ENCODE data around the gene MESP2. TPM values are rescaled to one million over a fixed set of nuclear protein-coding genes. Genes with fewer than 3 reads are reported as not detected.

Gene MESP2
- total and polyA plus RNA-seq, 2 of the 8 experiments (the other 6 are each of a cell fraction or from before 2014, with no cell fraction given) = 0.35 to 0.80 TPM

DNA sequence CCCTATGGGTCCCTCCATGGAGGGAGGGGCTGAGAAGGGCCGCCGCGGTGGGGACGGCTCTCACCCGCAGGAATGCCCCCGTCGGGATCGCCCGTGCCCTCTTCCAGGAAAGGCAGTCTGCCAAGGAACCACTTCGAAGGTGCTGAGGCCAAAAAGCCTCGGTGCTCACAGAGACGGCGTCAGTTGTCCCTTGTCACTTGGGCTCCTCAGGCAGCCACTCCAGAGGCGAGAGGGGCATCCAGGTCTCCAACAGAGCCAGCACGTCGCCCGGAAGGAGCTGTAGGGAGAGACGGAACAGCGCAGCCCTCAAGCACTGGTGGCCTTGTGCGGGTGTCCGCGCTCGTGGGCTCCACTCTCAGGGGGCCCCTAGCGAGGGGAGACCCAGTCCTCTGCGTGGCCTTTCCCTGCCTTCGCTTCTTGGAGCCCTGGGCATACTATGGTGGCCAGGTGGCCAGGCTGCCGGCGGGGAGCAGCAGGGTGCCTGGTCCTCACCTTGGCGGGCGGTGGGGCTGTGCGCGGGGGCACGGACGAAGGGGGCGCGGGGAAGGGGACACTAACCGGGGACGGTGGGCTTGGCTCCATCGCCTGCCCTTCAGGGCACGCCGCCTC, 26.1 kb upstream of the MESP2 start:
- no peak overlapping the region for H4K91ac ChIP-seq (replicated peaks; ENCODE audit: insufficient read length, low read length)
- no peak overlapping the region for H3K27ac ChIP-seq (ENCODE audit: low read depth, low read length)
- H3K9me3 ChIP-seq (ENCODE audit: insufficient read depth in 2 of 2, low read depth in 1 of 2, low read length in 1 of 2) = no peaks in the 10 kb centered on the region
- H2AK5ac ChIP-seq (ENCODE audit: low read depth, low read length) = no peak overlapping the region
- no peak overlapping the region for H3K56ac ChIP-seq (replicated peaks; ENCODE audit: insufficient read length, low read depth, low read length)
- no peak overlapping the region for H4K5ac ChIP-seq (ENCODE audit: insufficient read length, low read depth, low read length)
- H2BK12ac ChIP-seq (ENCODE audit: low read depth, low read length) = no peak overlapping the region
- no peaks in the 10 kb centered on the region; the same call in none of the 2 replicates for H3K79me1 ChIP-seq (ENCODE audit: low read depth, low read length)
- H3K4me1 ChIP-seq (replicated peaks in 1 of 4; ENCODE audit: control insufficient read depth in 3 of 4, insufficient read depth in 4 of 4, low read length in 3 of 4) = peaks cover 0 to 24% (median 19%) of the 10 kb centered on the region in 4 experiments; a peak in 6 of 7 replicates
- 10% methylated on average over 28 of the region's 41 CpGs; no CpG with 5 or more reads in 1 of the 2 experiments for WGBS, 2 experiments (ENCODE audit: extremely low coverage in 1 of 2, insufficient coverage in 1 of 2, insufficient read length in 1 of 2, insufficient replicate concordance in 2 of 2, low coverage in 1 of 2, low lambda C conversion rate in 2 of 2, missing lambda C conversion rate in 1 of 2)
- H3K79me2 ChIP-seq (ENCODE audit: control insufficient read depth in 1 of 2, insufficient read depth in 2 of 2, low read length in 2 of 2) = no peaks in the 10 kb centered on the region
- DNase-seq (ENCODE audit: low read depth in 1 of 2, low spot score in 2 of 2) = no peak
- H3K23me2 ChIP-seq (ENCODE audit: low read depth, low read length) = peaks cover 28% of the 10 kb centered on the region; the same call in 1 of the 2 replicates
- H3K4me3 ChIP-seq (ENCODE audit: extremely low read depth in 1 of 4, insufficient read depth in 2 of 4, low read depth in 3 of 4, low read length in 4 of 4) = peak overlapping the region; percentile 18 to 66 (median 50)
- TF ChIP-seq SUZ12 (IDR thresholded peaks at IDR 0.05; ENCODE audit: low read length) (peak; percentile 79), EZH2 (IDR thresholded peaks at IDR 0.05; ENCODE audit: low read depth, low read length, severe bottlenecking) (peak; percentile 83), MAX (IDR thresholded peaks at IDR 0.05) (no peak), KDM4A (IDR thresholded peaks at IDR 0.05; ENCODE audit: low read depth, low read length, severe bottlenecking) (peak; percentile 26)
- H4K20me1 ChIP-seq (replicated peaks in 1 of 2; ENCODE audit: control insufficient read depth in 1 of 2, insufficient read depth in 2 of 2, low read length in 2 of 2) = peaks cover 1 to 12% of the 10 kb centered on the region in 2 experiments
- H3K14ac ChIP-seq (ENCODE audit: insufficient read length) = no peak overlapping the region
- H3K4ac ChIP-seq (replicated peaks; ENCODE audit: insufficient read length, low read depth, low read length) = no peak overlapping the region
- H2BK15ac ChIP-seq (ENCODE audit: low read length) = peak overlapping the region; percentile 29; the same call in 1 of the 2 replicates
- peaks cover 40 to 73% (median 70%) of the 10 kb centered on the region in 4 experiments for H3K27me3 ChIP-seq (replicated peaks in 1 of 4; ENCODE audit: control insufficient read depth in 3 of 4, extremely low read depth in 1 of 4, insufficient read depth in 3 of 4, low read length in 3 of 4)
- peak overlapping the region; percentile 48; the same call in 1 of the 2 replicates for H3K18ac ChIP-seq (ENCODE audit: extremely low read depth, low read length)
- H4K8ac ChIP-seq (ENCODE audit: extremely low read depth, insufficient read depth, low read length) = peak overlapping the region; percentile 76; the same call in 1 of the 2 replicates
- CTCF ChIA-PET (ENCODE audit: partially characterized antibody) = interaction anchor here (0.9 to 2.6 kb wide), 6 partner anchors 9 to 141 kb away, joined by 4 to 11 read pairs (median 6); no protein-coding TSS in a partner anchor
- no peak overlapping the region for H2BK5ac ChIP-seq (ENCODE audit: low read depth, low read length)
- no peak overlapping the region for H3K9ac ChIP-seq (replicated peaks in 1 of 4; ENCODE audit: extremely low read depth in 1 of 4, low read depth in 3 of 4, low read length in 3 of 4)
- POLR2A ChIA-PET (ENCODE audit: partially characterized antibody) = interaction anchor here (1.3 to 1.6 kb wide), 3 partner anchors 73 to 352 kb away, joined by 3 read pairs; partner anchors contain the start of genes ARPIN and IDH2
- no peak overlapping the region; the same call in 1 of the 2 replicates for H2AFZ ChIP-seq (ENCODE audit: low read length)
- no peak for FAIRE-seq
- no peak overlapping the region for H2BK20ac ChIP-seq (ENCODE audit: low read length)
- H3K36me3 ChIP-seq (ENCODE audit: control insufficient read depth in 2 of 4, insufficient read depth in 4 of 4, low read length in 3 of 4) = no peaks in the 10 kb centered on the region
- peak overlapping the region; percentile 67 to 97 for H3K4me2 ChIP-seq (ENCODE audit: insufficient read depth in 1 of 2, low read depth in 2 of 2, low read length in 2 of 2)
- no peak overlapping the region for H2BK120ac ChIP-seq (replicated peaks; ENCODE audit: low read depth, low read length)
- no peak overlapping the region for H3K23ac ChIP-seq (ENCODE audit: insufficient read length)
